IMR-90 (cell line): ENCODE measurements around the gene IRF2. TPM values are rescaled to one million over a fixed set of nuclear protein-coding genes. Genes with fewer than 3 reads are reported as not detected.

Experiments used
- ATAC-seq: fragments of 200-7000 bp; cut with Tn5 transposase; 2 replicates; pipeline ENCODE4 v1.9.1; 2020; ENCODE audit warnings: low read depth, mild to moderate bottlenecking, moderate library complexity
- BruUV-seq: library from RNA; stranded (reverse); fragments of 400-500 nt; replicated peaks from 2 replicates; lab custom pipeline; 2021; lab: Mats Ljungman, UMichigan
- CTCF ChIA-PET: fragments of 300-600 bp; formaldehyde crosslinking; extraction: SDS; loops from one replicate; lab custom pipeline; 2021; ENCODE audit warnings: antibody characterized with exemption; lab: Yijun Ruan, JAX
- POLR2A ChIA-PET: fragments of 300-600 bp; sonication (Branson Sonifier 250); formaldehyde crosslinking; loops from one replicate; lab custom pipeline; 2022; ENCODE audit warnings: antibody characterized with exemption; ENCODE audit not compliant: unreplicated experiment; lab: Charles Lee
- DNase-seq: peaks from one replicate; pipeline ENCODE4 v3.0.0; 2013
- H2AFZ ChIP-seq: replicated peaks from 2 replicates; pipeline ENCODE3; 2013; ENCODE audit warnings: low read length, mild to moderate bottlenecking; ENCODE audit not compliant: poor library complexity
- H2AK5ac ChIP-seq: 2 replicates; pipeline ENCODE4 v1.6.1; 2013; ENCODE audit warnings: low read depth, low read length, inconsistent platforms
- H2AK9ac ChIP-seq: replicated peaks from 2 replicates; pipeline ENCODE3; 2013; ENCODE audit warnings: mild to moderate bottlenecking, low read depth, low read length, moderate library complexity; ENCODE audit not compliant: poor library complexity
- H2BK120ac ChIP-seq: 2 replicates; pipeline ENCODE4 v1.6.1; 2013; ENCODE audit warnings: low read depth, low read length, inconsistent platforms
- H2BK15ac ChIP-seq: 3 replicates; pipeline ENCODE4 v1.6.1; 2013; ENCODE audit warnings: low read depth, low read length, inconsistent platforms
- H2BK20ac ChIP-seq: 2 replicates; pipeline ENCODE4 v1.6.1; 2013; ENCODE audit warnings: low read depth, mild to moderate bottlenecking, inconsistent platforms, low read length, moderate library complexity
- H2BK5ac ChIP-seq: 2 replicates; pipeline ENCODE4 v1.6.1; 2013; ENCODE audit warnings: mild to moderate bottlenecking, low read depth, low read length, inconsistent platforms; ENCODE audit not compliant: poor library complexity, severe bottlenecking
- H3K14ac ChIP-seq: replicated peaks from 2 replicates; pipeline ENCODE4 v1.6.1; 2013; ENCODE audit warnings: low read depth, low read length, inconsistent platforms
- H3K18ac ChIP-seq: 2 replicates; pipeline ENCODE4 v1.6.1; 2013; ENCODE audit warnings: low read depth, low read length, control low read depth
- H3K23ac ChIP-seq: 2 replicates; pipeline ENCODE4 v1.6.1; 2013; ENCODE audit warnings: low read depth, low read length, inconsistent platforms
- H3K27ac ChIP-seq: 2 replicates; pipeline ENCODE4 v1.5.1; 2013; ENCODE audit warnings: mild to moderate bottlenecking, control low read depth, low read length; ENCODE audit not compliant: insufficient read depth
- H3K27me3 ChIP-seq: 2 replicates; pipeline ENCODE4 v1.6.1; 2013; ENCODE audit warnings: low read length; ENCODE audit not compliant: control insufficient read depth, insufficient read depth
- H3K36me3 ChIP-seq: 2 replicates; pipeline ENCODE4 v1.6.1; 2013; ENCODE audit warnings: low read length, mixed read lengths; ENCODE audit not compliant: control insufficient read depth, insufficient read depth
- H3K4ac ChIP-seq: 2 replicates; pipeline ENCODE4 v1.6.1; 2013; ENCODE audit warnings: low read depth, low read length, inconsistent platforms
- H3K4me1 ChIP-seq: 2 replicates; pipeline ENCODE4 v1.6.1; 2013; ENCODE audit warnings: low read length, mixed read lengths; ENCODE audit not compliant: control insufficient read depth, insufficient read depth
- H3K4me2 ChIP-seq: 2 replicates; pipeline ENCODE4 v1.6.1; 2013; ENCODE audit warnings: low read depth, mild to moderate bottlenecking, control low read depth, low read length, moderate library complexity
- H3K4me3 ChIP-seq: 2 replicates; pipeline ENCODE4 v1.5.1; 2013; ENCODE audit warnings: low read depth, mild to moderate bottlenecking, control low read depth, low read length, moderate library complexity; ENCODE audit not compliant: insufficient read depth
- H3K56ac ChIP-seq: 2 replicates; pipeline ENCODE4 v1.6.1; 2013; ENCODE audit warnings: low read length, inconsistent platforms; ENCODE audit not compliant: insufficient read depth; ENCODE audit errors: extremely low read depth
- H3K79me1 ChIP-seq, 2 experiments: 2 replicates each; pipeline ENCODE4 v1.6.1; 2013; ENCODE audit warnings: low read length in 2 of 2, inconsistent platforms in 1 of 2, low read depth in 1 of 2
- H3K9ac ChIP-seq: 2 replicates; pipeline ENCODE4 v1.6.1; 2013; ENCODE audit warnings: low read depth, low read length, control low read depth
- H3K9me1 ChIP-seq: 2 replicates; pipeline ENCODE4 v1.6.1; 2013; ENCODE audit warnings: low read length, inconsistent platforms; ENCODE audit not compliant: insufficient read depth
- H3K9me3 ChIP-seq: 2 replicates; pipeline ENCODE4 v1.6.1; 2013; ENCODE audit warnings: low read length; ENCODE audit not compliant: control insufficient read depth, insufficient read depth
- H4K20me1 ChIP-seq: 2 replicates; pipeline ENCODE4 v1.6.1; 2013; ENCODE audit warnings: low read length, inconsistent platforms; ENCODE audit not compliant: insufficient read depth
- H4K5ac ChIP-seq: 2 replicates; pipeline ENCODE4 v1.6.1; 2013; ENCODE audit warnings: mild to moderate bottlenecking, low read depth, low read length, control low read depth
- H4K8ac ChIP-seq, 2 experiments: 2 replicates each; pipeline ENCODE4 v1.6.1; 2013; ENCODE audit warnings: low read depth in 2 of 2, low read length in 2 of 2, control low read depth in 1 of 2, inconsistent platforms in 1 of 2
- H4K91ac ChIP-seq: 2 replicates; pipeline ENCODE4 v1.6.1; 2013; ENCODE audit warnings: low read depth, low read length, inconsistent platforms; ENCODE audit not compliant: insufficient read depth
- CHD1 ChIP-seq: IDR thresholded peaks from 2 replicates; pipeline ENCODE4 v1.6.1; 2012; ENCODE audit warnings: low read depth, low read length, improper control_type of control experiment
- FOS ChIP-seq: fragments of 150-350 bp; IDR thresholded peaks from 2 replicates; pipeline ENCODE4 v1.6.1; 2016; ENCODE audit warnings: low read depth, low read length
- MAZ ChIP-seq: IDR thresholded peaks from 2 replicates; pipeline ENCODE4 v1.6.1; 2012; ENCODE audit warnings: low read depth, mild to moderate bottlenecking, low read length, improper control_type of control experiment, moderate library complexity, borderline replicate concordance
- RCOR1 ChIP-seq: IDR thresholded peaks from 2 replicates; pipeline ENCODE4 v1.6.1; 2012; ENCODE audit warnings: mild to moderate bottlenecking, low read length, improper control_type of control experiment; ENCODE audit not compliant: insufficient replicate concordance
- RFX5 ChIP-seq: IDR thresholded peaks from 2 replicates; pipeline ENCODE4 v1.8.0; 2012; ENCODE audit warnings: low read depth, mild to moderate bottlenecking, low read length, moderate library complexity
- WGBS, 2 experiments: methylation state at CpG; one replicate each; pipeline versions ENCODE4 v1.1.5 to v1.1.7; 2013; ENCODE audit warnings: missing lambda C conversion rate in 2 of 2; ENCODE audit not compliant: insufficient read length in 1 of 2; ENCODE audit errors: extremely low coverage in 2 of 2; 5-methylcytosine and 5-hydroxymethylcytosine counted together
- dilution Hi-C: fragments of 300-500 bp; cut with HindIII; formaldehyde crosslinking; loops from one replicate; pipeline ENCODE4 v1.14.3; 2018; ENCODE audit warnings: low sequenced_read_pairs; ENCODE audit not compliant: unreplicated experiment
- in situ Hi-C: fragments of 300-500 bp; cut with MboI; formaldehyde crosslinking; loops from 3 replicates; pipeline ENCODE4 v1.14.3; 2019; ENCODE audit warnings: low sequenced_read_pairs, inconsistent platforms, mixed read lengths
- intact Hi-C: fragments of 100-400 bp; cut with micrococcal nuclease; formaldehyde crosslinking; loops from 2 replicates; pipeline ENCODE4 v1.10.0; 2022
- polyA plus RNA-seq, 3 experiments: library from polyadenylated mRNA; depleted of rRNA; stranded (reverse); fragments of >200 nt; gene quantifications; 2 replicates each; pipeline ENCODE4 v1.2.3, GENCODE V29; 2012; ENCODE audit warnings: low replicate concordance in 1 of 3
- total RNA-seq: library from RNA; depleted of rRNA; stranded (reverse); fragments of >200 nt; gene quantifications from 2 replicates; pipeline ENCODE4 v1.2.3, GENCODE V29; 2012

The IRF2 gene
- total and polyA plus RNA-seq, 2 of the 4 experiments (the other 2 are of a cell fraction): 16.5 to 21.9 TPM

- Histone ChIP-seq H3K9me1 (peaks cover 20% of the 10 kb centered on the region), H2BK120ac (no peak overlapping the region), H4K5ac (no peak overlapping the region), H3K9me3 (no peaks in the 10 kb centered on the region), H3K18ac (no peak overlapping the region), H2AFZ (no peak overlapping the region), H3K4me1 (peaks cover 12% of the 10 kb centered on the region), H3K23ac (no peak overlapping the region), H4K20me1 (peaks cover 21% of the 10 kb centered on the region), H3K14ac (no peak overlapping the region), H3K56ac (no peak overlapping the region), H3K27ac (no peak overlapping the region), H2AK5ac (no peak overlapping the region), H2BK15ac (no peak overlapping the region), H2BK5ac (no peak overlapping the region), H2BK20ac (no peak overlapping the region), H3K4ac (no peak overlapping the region), H4K91ac (no peak overlapping the region), H3K4me2 (no peak overlapping the region), H3K4me3 (no peak overlapping the region), H2AK9ac (no peak overlapping the region), H3K27me3 (no peaks in the 10 kb centered on the region), H3K79me1 (peaks cover 33 to 68% of the 10 kb centered on the region in 2 experiments), H3K9ac (no peak overlapping the region), H3K36me3 (peaks cover 35% of the 10 kb centered on the region), H4K8ac (no peak overlapping the region)
- ChIA-PET CTCF (interaction anchor here (1.2 kb wide), 1 partner anchor 163 kb away, joined by 3 read pairs; no protein-coding TSS in a partner anchor), POLR2A (no interaction called here)
- TF ChIP-seq MAZ (no peak), FOS (no peak), RCOR1 (no peak), CHD1 (no peak), RFX5 (no peak)
- DNase-seq (no peak), ATAC-seq (no peak)
- intact Hi-C loops: no loop called here
- in situ Hi-C loops: no loop called here
- no CpG with 5 or more reads among the region's 1 CpG for WGBS, 2 experiments
- BruUV-seq: no TSS peak
- dilution Hi-C loops: no loop called here
Measured at GRCh38 chr4:184427687-184428086, 46.7 kb downstream of the IRF2 start.
